Right lobe of liver (tissue), 4 donors: Measurements from ENCODE around the gene ADARB1.

Experiments
- CTCF ChIP-seq, 4 donors: fragments of 200-600 bp in 3 of 4; fragments of 450-650 bp in 1 of 4; IDR thresholded peaks; one replicate each; pipeline versions ENCODE4 v1.5.1 to v1.8.0; 2016 to 2022; ENCODE audit warnings: antibody characterized with exemption in 4 of 4, mild to moderate bottlenecking in 2 of 4
- POLR2A ChIP-seq: fragments of 450-650 bp; IDR thresholded peaks from one replicate; pipeline ENCODE4 v1.6.1; 2017; ENCODE audit warnings: antibody characterized with exemption, mild to moderate bottlenecking
- donor health status: DM: no; HTN: no; CAD: no.
- donor health status: DM: no; HTN: no; CAD: no.
- donor health status: DM: no; HTN: yes; CAD: no.

GRCh38 chr21:45142469-45143308 is 68.3 kb downstream of the ADARB1 start:
- no peak for TF ChIP-seq CTCF (IDR thresholded peaks at IDR 0.05)
- TF ChIP-seq POLR2A, result no peak
